Gastrocnemius medialis (tissue), 4 donors: ENCODE measurements around the gene EPB41L4A. TPM values are rescaled to one million over a fixed set of nuclear protein-coding genes. Genes with fewer than 3 reads are reported as not detected.

Experiments
- ATAC-seq, 2 donors: fragments of 150-250 bp; one replicate each; pipeline ENCODE4 v1.9.1; 2016
- DNase-seq, 2 donors: peaks; one replicate each; pipeline ENCODE4 v3.0.0-alpha.2; 2019
- H3K27ac ChIP-seq, 4 donors: fragments of 200-600 bp; sonication (generic); 1 replicate in 1 of 4; 2 replicates in 3 of 4; pipeline ENCODE4 v1.5.1; 2016 to 2018; ENCODE audit warnings: mild to moderate bottlenecking in 2 of 4, moderate library complexity in 1 of 4
- H3K27me3 ChIP-seq, 3 donors: fragments of 200-600 bp; sonication (generic) in 2 of 3; 1 replicate in 1 of 3; 2 replicates in 2 of 3; pipeline versions ENCODE4 v1.5.1 to v1.6.0; 2016 to 2019; ENCODE audit warnings: mild to moderate bottlenecking in 1 of 3, moderate library complexity in 1 of 3
- H3K36me3 ChIP-seq, 2 donors: fragments of 200-600 bp; sonication (generic) in 1 of 2; one replicate each; pipeline ENCODE4 v1.5.1; 2017 to 2018
- H3K4me1 ChIP-seq, 2 donors: fragments of 200-600 bp; sonication (generic) in 1 of 2; one replicate each; pipeline ENCODE4 v1.5.1; 2016 to 2017; ENCODE audit warnings: mild to moderate bottlenecking in 2 of 2
- H3K4me3 ChIP-seq, 4 donors: fragments of 200-600 bp; sonication (generic) in 3 of 4; 1 replicate in 1 of 4; 2 replicates in 3 of 4; pipeline ENCODE4 v1.5.1; 2016 to 2019; ENCODE audit warnings: mild to moderate bottlenecking in 2 of 4
- H3K9me3 ChIP-seq, 3 donors: fragments of 200-600 bp; sonication (generic) in 2 of 3; 1 replicate in 1 of 3; 2 replicates in 2 of 3; pipeline ENCODE4 v1.5.1; 2016 to 2019
- POLR2A ChIP-seq, 2 donors: fragments of 450-650 bp; IDR thresholded peaks; one replicate each; pipeline ENCODE4 v1.6.1; 2017; ENCODE audit warnings: antibody characterized with exemption in 2 of 2, mild to moderate bottlenecking in 2 of 2, moderate library complexity in 2 of 2
- in situ Hi-C, 4 donors: fragments of 200-750 bp; cut with MboI; loops; one replicate each; pipeline versions ENCODE4 v1.15.0 to v1.8.0; 2017; ENCODE audit warnings: low sequenced_read_pairs in 4 of 4
- intact Hi-C: fragments of 100-400 bp; cut with DNase I; formaldehyde crosslinking; loops from one replicate; pipeline ENCODE4 v1.15.1; 2023; ENCODE audit warnings: low total_unique reads
- total RNA-seq, 4 donors: library from RNA; depleted of rRNA; stranded (reverse); fragments of >200 nt; gene quantifications; one replicate each; pipeline versions ENCODE4 v1.1.0 to v1.2.3, GENCODE V29; 2016
- TF ChIP-seq, protein P1 (sequence below), 5 experiments: fragments of 450-650 bp in 3 of 5; fragments of 200-600 bp in 2 of 5; sonication (generic) in 2 of 5; IDR thresholded peaks in 4 of 5; conservative IDR thresholded peaks in 1 of 5; 1 replicate in 4 of 5; 2 replicates in 1 of 5; pipeline ENCODE4 v1.5.1; 2016 to 2019; ENCODE audit warnings: antibody characterized with exemption in 5 of 5, mild to moderate bottlenecking in 3 of 5, moderate library complexity in 3 of 5

EPB41L4A gene
- total RNA-seq, 4 donors from 2014 or later, result 1.8 to 10.6 (median 3.8) TPM

DNA sequence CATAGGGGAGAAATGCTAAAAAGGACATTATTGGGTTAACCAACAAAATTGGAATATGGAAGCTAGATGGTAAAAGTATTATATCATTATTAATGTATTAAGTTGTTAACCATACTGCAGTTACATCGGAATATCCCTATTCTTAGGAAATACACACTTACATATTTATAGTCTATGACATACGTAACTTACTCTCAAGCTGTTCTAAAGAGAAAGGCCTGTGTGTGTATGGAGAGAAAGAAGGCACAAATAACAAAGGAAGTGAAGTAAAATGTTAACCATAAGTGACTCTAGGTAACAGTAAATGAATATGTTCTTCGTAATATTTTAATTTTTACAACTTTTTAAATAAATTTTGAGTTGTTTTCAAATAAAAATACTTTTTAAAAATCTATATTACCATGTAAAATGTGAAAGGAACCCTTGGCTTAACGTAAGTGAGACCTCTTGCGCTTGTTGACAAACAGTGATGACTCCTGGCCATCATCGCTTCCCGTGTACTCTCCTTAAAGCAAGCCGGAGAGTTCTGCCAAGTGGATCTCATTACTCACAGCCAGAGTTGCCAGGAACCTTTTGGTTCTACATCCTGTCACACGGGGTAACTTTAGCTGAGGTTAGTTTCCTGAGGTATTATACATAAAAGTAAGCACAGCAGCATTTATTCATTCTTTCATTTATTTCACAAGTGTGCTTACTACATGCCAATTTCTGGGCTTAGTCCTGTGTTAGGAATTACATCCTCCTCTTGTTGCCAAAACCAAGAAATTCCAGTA lies 165.4 kb downstream of the EPB41L4A start:
- peaks cover 10 to 38% of the 10 kb centered on the region in 2 donors for H3K4me1 ChIP-seq

DNA sequence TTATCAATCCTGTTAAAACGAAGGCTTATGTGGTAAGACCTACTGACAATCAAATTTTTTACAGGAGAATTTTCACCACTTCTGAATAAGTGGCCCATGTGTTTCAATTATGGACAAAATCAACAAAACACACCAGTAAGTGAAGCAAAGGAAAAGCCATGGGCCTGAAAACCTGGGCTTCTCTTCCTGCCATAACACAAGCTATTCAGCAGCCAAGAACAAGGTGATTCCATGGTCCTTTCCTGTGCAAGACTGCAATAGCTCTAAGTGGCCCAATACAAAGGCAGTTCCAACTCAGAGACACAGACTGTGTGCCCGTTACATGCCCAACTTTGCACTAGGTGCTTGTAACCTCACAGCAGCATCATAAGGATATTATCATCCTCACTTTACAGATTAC lies 168.5 kb downstream of the EPB41L4A start:
- intact Hi-C loops, result loop anchor here (5.0 to 10.0 kb wide), 2 partner anchors 88 to 496 kb away; partner anchors contain the start of gene NREP
- ATAC-seq (no peak), DNase-seq (no peak)
- no peaks in the 10 kb centered on the region for H3K27me3 ChIP-seq
- TF ChIP-seq POLR2A (IDR thresholded peaks at IDR 0.05), result no peak
- TF ChIP-seq, protein P1, sequence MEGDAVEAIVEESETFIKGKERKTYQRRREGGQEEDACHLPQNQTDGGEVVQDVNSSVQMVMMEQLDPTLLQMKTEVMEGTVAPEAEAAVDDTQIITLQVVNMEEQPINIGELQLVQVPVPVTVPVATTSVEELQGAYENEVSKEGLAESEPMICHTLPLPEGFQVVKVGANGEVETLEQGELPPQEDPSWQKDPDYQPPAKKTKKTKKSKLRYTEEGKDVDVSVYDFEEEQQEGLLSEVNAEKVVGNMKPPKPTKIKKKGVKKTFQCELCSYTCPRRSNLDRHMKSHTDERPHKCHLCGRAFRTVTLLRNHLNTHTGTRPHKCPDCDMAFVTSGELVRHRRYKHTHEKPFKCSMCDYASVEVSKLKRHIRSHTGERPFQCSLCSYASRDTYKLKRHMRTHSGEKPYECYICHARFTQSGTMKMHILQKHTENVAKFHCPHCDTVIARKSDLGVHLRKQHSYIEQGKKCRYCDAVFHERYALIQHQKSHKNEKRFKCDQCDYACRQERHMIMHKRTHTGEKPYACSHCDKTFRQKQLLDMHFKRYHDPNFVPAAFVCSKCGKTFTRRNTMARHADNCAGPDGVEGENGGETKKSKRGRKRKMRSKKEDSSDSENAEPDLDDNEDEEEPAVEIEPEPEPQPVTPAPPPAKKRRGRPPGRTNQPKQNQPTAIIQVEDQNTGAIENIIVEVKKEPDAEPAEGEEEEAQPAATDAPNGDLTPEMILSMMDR (IDR thresholded peaks at IDR 0.05 in 4 of 5, conservative IDR thresholded peaks at IDR 0.05 in 1 of 5), result no peak
- H3K36me3 ChIP-seq, result no peaks in the 10 kb centered on the region
- H3K4me1 ChIP-seq, result peaks cover 22 to 38% of the 10 kb centered on the region in 2 donors
- H3K27ac ChIP-seq, result no peak overlapping the region
- in situ Hi-C loops, result no loop called here
- no peak overlapping the region for H3K4me3 ChIP-seq
- no peaks in the 10 kb centered on the region for H3K9me3 ChIP-seq

More for the DNA sequence above, 165.4 kb downstream of the EPB41L4A start:
- Histone ChIP-seq H3K9me3 (no peaks in the 10 kb centered on the region), H3K4me3 (no peak overlapping the region), H3K27ac (peak overlapping the region; percentile 63 to 79 (median 70)), H3K36me3 (no peaks in the 10 kb centered on the region), H3K27me3 (no peaks in the 10 kb centered on the region)
- in situ Hi-C loops, result no loop called here
- intact Hi-C loops, result loop anchor here (2.0 to 10.0 kb wide), 3 partner anchors 85 to 499 kb away; partner anchors contain the start of gene NREP
- DNase-seq, result peak; percentile 85 to 88
- TF ChIP-seq, protein P1 (IDR thresholded peaks at IDR 0.05 in 4 of 5, conservative IDR thresholded peaks at IDR 0.05 in 1 of 5), result no peak
- no peak for TF ChIP-seq POLR2A (IDR thresholded peaks at IDR 0.05)
- ATAC-seq, result peak; percentile 100

DNA sequence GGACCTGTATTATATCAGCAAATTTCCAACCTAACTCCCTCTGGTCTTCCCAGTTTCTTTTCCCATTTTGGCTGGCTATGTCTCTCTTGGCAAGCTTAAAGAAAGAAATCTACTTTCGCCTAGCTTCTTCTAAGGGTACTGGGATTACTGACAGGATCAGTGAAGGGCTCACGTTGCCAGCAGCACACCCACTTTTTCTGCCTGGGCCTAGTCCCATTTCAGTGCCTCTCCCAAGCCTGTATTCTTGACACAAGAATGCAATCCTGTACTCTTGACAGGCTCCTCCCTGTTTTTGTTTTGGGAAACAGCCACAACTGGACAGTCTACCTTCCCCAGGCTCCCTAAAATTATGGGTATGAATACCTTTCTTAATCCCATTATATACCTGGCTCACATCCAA lies 170.5 kb downstream of the EPB41L4A start:
- intact Hi-C loops, result no loop called here
- H3K4me3 ChIP-seq, result no peak overlapping the region
- ATAC-seq (peak in 1 of 2 donors; percentile 38), DNase-seq (no peak)
- in situ Hi-C loops, result no loop called here
- H3K9me3 ChIP-seq, result no peaks in the 10 kb centered on the region
- peak overlapping the region in 2 of 4 donors; percentile 30 to 32 for H3K27ac ChIP-seq
- no peak for TF ChIP-seq POLR2A (IDR thresholded peaks at IDR 0.05)
- TF ChIP-seq, protein P1 (IDR thresholded peaks at IDR 0.05 in 4 of 5, conservative IDR thresholded peaks at IDR 0.05 in 1 of 5), result no peak
- H3K36me3 ChIP-seq, result no peaks in the 10 kb centered on the region
- no peaks in the 10 kb centered on the region for H3K27me3 ChIP-seq
- peaks cover 18 to 24% of the 10 kb centered on the region in 2 donors for H3K4me1 ChIP-seq

DNA sequence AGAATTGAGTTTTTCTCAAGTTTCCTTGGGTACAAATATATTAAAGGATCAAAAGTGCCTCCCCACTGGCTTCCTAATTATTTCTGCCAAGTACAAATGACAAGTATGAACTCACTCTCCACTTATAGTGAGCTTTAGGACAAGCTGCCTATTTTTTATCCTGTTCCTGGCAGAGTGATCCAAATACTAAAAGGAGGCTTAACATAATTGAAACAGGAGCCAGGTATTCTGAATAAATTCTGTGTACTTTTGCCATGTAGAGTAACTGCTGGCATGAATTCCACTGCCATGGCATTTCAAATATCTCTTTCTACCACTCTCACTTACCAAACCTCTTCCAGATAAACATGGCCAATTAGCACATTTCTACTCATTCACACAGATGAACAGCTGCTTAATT lies 171.1 kb downstream of the EPB41L4A start:
- Histone ChIP-seq H3K4me1 (peaks cover 13 to 18% of the 10 kb centered on the region in 2 donors), H3K9me3 (no peaks in the 10 kb centered on the region), H3K36me3 (no peaks in the 10 kb centered on the region), H3K27ac (peak overlapping the region in 1 of 4 donors; percentile 32), H3K27me3 (no peaks in the 10 kb centered on the region), H3K4me3 (no peak overlapping the region)
- TF ChIP-seq, protein P1 (IDR thresholded peaks at IDR 0.05 in 4 of 5, conservative IDR thresholded peaks at IDR 0.05 in 1 of 5), result no peak
- TF ChIP-seq POLR2A (IDR thresholded peaks at IDR 0.05), result no peak
- in situ Hi-C loops (no loop called here), intact Hi-C loops (no loop called here)
- DNase-seq (no peak), ATAC-seq (no peak)
